GM12801 (cell line): ENCODE data around the gene ECM2.

Source experiments
- TF ChIP-seq, protein P1 (sequence below): IDR thresholded peaks from one replicate; pipeline ENCODE4 v1.5.1; 2011; ENCODE audit warnings: control low read depth; ENCODE audit not compliant: insufficient read length; ENCODE audit errors: extremely low read depth

ECM2 gene

GRCh38 chr9:92455217-92455616 is 80.6 kb downstream of the ECM2 start:
- TF ChIP-seq, protein P1, sequence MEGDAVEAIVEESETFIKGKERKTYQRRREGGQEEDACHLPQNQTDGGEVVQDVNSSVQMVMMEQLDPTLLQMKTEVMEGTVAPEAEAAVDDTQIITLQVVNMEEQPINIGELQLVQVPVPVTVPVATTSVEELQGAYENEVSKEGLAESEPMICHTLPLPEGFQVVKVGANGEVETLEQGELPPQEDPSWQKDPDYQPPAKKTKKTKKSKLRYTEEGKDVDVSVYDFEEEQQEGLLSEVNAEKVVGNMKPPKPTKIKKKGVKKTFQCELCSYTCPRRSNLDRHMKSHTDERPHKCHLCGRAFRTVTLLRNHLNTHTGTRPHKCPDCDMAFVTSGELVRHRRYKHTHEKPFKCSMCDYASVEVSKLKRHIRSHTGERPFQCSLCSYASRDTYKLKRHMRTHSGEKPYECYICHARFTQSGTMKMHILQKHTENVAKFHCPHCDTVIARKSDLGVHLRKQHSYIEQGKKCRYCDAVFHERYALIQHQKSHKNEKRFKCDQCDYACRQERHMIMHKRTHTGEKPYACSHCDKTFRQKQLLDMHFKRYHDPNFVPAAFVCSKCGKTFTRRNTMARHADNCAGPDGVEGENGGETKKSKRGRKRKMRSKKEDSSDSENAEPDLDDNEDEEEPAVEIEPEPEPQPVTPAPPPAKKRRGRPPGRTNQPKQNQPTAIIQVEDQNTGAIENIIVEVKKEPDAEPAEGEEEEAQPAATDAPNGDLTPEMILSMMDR: no peak

GRCh38 chr9:92446536-92446935 is 89.3 kb downstream of the ECM2 start:
- TF ChIP-seq, protein P1: no peak
